Psoas muscle (tissue), 8 donors: Measurements from ENCODE around the gene ZBTB8A. TPM values are rescaled to one million over a fixed set of nuclear protein-coding genes. Genes with fewer than 3 reads are reported as not detected.

Experiments
- ATAC-seq, 4 donors: fragments of 200-7000 bp; cut with Tn5 transposase; one replicate each; pipeline ENCODE4 v1.9.1; 2020; ENCODE audit warnings: moderate library complexity in 3 of 4, mild to moderate bottlenecking in 2 of 4
- DNase-seq, 2 donors: peaks; one replicate each; pipeline ENCODE4 v3.0.0-alpha.2; 2020
- H3K27ac ChIP-seq: fragments of 200-600 bp; one replicate; pipeline ENCODE4 v1.8.0; 2022
- H3K27me3 ChIP-seq, 3 donors: fragments of 200-600 bp in 1 of 3; one replicate each; pipeline versions ENCODE4 v1.6.1 to v1.8.0; 2013 to 2022; ENCODE audit warnings: low read length in 2 of 3, mild to moderate bottlenecking in 2 of 3, moderate library complexity in 1 of 3; ENCODE audit not compliant: insufficient read depth in 3 of 3
- H3K36me3 ChIP-seq, 2 donors: fragments of 200-600 bp in 1 of 2; one replicate each; pipeline versions ENCODE4 v1.6.1 to v1.8.0; 2013 to 2022; ENCODE audit warnings: low read depth in 1 of 2, mild to moderate bottlenecking in 1 of 2, moderate library complexity in 1 of 2; ENCODE audit not compliant: insufficient read depth in 1 of 2
- H3K4me1 ChIP-seq: fragments of 200-600 bp; one replicate; pipeline ENCODE4 v1.8.0; 2022
- H3K4me3 ChIP-seq: fragments of 200-600 bp; one replicate; pipeline ENCODE4 v1.8.0; 2022; ENCODE audit warnings: mild to moderate bottlenecking
- H3K9me3 ChIP-seq: fragments of 200-600 bp; one replicate; pipeline ENCODE4 v1.8.0; 2022
- WGBS, 3 donors: extraction: QIAGEN DNeasy Blood & Tissue Kit; methylation state at CpG; one replicate each; pipeline versions ENCODE4 v1.1.6 to v1.1.7; 2013; 5-methylcytosine and 5-hydroxymethylcytosine counted together
- intact Hi-C, 2 donors: fragments of 100-400 bp; cut with DNase I; formaldehyde crosslinking; loops; one replicate each; pipeline versions ENCODE4 v1.11.0 to v1.14.2; 2022
- polyA plus RNA-seq, 3 donors: library from polyadenylated mRNA; stranded (reverse); fragments of 200-250 nt; gene quantifications; one replicate each; pipeline ENCODE4 v1.2.3, GENCODE V29; 2013
- total RNA-seq, 4 donors: library from RNA; stranded (reverse); fragmentation: NEBNext Ultra II Directional in 2 of 4; extraction: Animal tissue kit (Norgen Biotek cat#: 25700) in 2 of 4; gene quantifications; one replicate each; pipeline versions ENCODE4 v1.2.1 to v1.2.4, GENCODE V29; 2021 to 2023
- TF ChIP-seq, protein P1 (sequence below): fragments of 200-600 bp; IDR thresholded peaks from one replicate; pipeline ENCODE4 v1.8.0; 2022; ENCODE audit warnings: antibody characterized with exemption
- donor health status: healthy with polysubstance abuse.
- donor health status: DM: no; HTN: no; CAD: no; lungs with moderate emphysema.
- donor health status: Bipolar disorder and iron deficiency.
- donor health status: healthy.
- donor health status: DM: yes; HTN: yes; CAD: no.
- donor health status: DM: no; HTN: no; CAD: no.
- donor health status: DM: no; HTN: no; CAD: no.
- donor health status: DM: yes; HTN: yes; CAD: no.

The ZBTB8A gene
- total and polyA plus RNA-seq, 7 donors = 1.6 to 3.6 (median 2.5) TPM

DNA sequence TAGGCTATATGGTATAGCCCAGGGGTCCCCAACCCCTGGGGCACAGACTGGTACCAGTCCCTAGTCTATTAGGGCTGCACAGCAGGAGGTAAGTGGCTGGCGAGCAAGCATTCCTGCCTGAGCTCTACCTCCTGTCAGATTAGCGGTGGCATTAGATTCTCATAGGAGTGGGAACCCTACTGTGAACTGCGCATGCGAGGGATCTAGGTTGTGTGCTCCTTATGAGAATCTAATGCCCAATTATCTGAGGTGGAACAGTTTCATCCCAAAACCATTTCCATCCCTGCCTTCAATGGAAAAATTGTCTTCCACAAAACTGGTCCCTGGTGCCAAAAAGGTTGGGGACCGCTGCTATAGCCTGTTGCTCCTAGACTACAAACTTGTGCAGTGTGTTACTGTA is 22.8 kb upstream of the ZBTB8A start:
- ATAC-seq = no peak
- Histone ChIP-seq H3K4me3 (no peak overlapping the region), H3K27ac (no peak overlapping the region), H3K36me3 (no peaks in the 10 kb centered on the region), H3K27me3 (no peaks in the 10 kb centered on the region), H3K9me3 (no peaks in the 10 kb centered on the region), H3K4me1 (no peaks in the 10 kb centered on the region)
- TF ChIP-seq, protein P1, sequence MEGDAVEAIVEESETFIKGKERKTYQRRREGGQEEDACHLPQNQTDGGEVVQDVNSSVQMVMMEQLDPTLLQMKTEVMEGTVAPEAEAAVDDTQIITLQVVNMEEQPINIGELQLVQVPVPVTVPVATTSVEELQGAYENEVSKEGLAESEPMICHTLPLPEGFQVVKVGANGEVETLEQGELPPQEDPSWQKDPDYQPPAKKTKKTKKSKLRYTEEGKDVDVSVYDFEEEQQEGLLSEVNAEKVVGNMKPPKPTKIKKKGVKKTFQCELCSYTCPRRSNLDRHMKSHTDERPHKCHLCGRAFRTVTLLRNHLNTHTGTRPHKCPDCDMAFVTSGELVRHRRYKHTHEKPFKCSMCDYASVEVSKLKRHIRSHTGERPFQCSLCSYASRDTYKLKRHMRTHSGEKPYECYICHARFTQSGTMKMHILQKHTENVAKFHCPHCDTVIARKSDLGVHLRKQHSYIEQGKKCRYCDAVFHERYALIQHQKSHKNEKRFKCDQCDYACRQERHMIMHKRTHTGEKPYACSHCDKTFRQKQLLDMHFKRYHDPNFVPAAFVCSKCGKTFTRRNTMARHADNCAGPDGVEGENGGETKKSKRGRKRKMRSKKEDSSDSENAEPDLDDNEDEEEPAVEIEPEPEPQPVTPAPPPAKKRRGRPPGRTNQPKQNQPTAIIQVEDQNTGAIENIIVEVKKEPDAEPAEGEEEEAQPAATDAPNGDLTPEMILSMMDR = no peak
- no peak for DNase-seq
- intact Hi-C loops = no loop called here
- WGBS, 3 donors = 77 to 92% (median 82%) methylated on average over 5 of the region's 5 CpGs

DNA sequence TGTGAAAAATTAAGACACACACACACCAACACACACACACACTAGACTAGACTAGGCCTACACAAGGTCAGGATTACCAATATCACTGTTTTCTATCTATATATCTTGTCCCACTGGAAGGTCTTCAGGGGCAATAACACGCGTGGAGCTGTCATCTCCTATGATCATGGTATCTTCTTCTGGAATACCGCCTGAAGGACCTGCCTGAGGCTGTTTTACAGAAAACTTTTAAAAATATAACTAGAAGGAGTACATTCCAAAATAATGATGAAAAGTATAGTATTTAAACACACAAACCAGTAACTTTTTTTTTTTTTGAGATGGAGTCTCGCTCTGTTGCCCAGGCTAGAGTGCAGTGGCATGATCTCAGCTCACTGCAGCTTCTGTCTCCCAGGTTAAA is 20.3 kb upstream of the ZBTB8A start:
- 90 to 93% (median 91%) methylated on average over 4 of the region's 4 CpGs for WGBS, 3 donors
- H3K27ac ChIP-seq = no peak overlapping the region
- no peak for DNase-seq
- H3K4me1 ChIP-seq = no peaks in the 10 kb centered on the region
- H3K36me3 ChIP-seq = no peaks in the 10 kb centered on the region
- intact Hi-C loops = no loop called here
- H3K4me3 ChIP-seq = no peak overlapping the region
- no peaks in the 10 kb centered on the region for H3K9me3 ChIP-seq
- no peak for ATAC-seq
- TF ChIP-seq, protein P1 = no peak
- no peaks in the 10 kb centered on the region for H3K27me3 ChIP-seq

DNA sequence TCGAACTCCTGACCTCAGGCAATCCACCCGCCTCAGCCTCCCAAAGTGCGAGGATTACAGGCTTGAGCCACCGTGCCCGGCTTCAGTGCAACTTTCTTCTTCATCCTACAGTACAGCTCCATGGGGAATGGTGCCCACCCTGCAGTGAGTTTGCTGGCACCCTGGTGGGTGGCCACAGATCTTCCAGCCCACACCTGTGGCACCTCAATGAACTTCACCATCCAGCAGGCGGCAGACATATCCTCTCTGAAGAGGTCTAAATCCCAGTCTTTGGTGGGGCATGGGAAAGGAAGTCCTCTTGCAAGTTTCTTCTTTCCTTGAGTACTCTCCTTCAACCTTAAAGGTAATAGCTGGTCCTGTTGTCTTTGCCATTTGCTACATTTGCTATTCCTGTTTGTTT is 18.1 kb upstream of the ZBTB8A start:
- TF ChIP-seq, protein P1 = no peak
- ATAC-seq (peak in 2 of 4 donors; percentile 13 to 40), DNase-seq (no peak)
- 73 to 83% (median 77%) methylated on average over 6 of the region's 6 CpGs for WGBS, 3 donors
- Histone ChIP-seq H3K4me3 (peak overlapping the region; percentile 54), H3K27me3 (no peaks in the 10 kb centered on the region), H3K36me3 (no peaks in the 10 kb centered on the region), H3K9me3 (no peaks in the 10 kb centered on the region), H3K4me1 (no peaks in the 10 kb centered on the region), H3K27ac (no peak overlapping the region)
- intact Hi-C loops = loop anchor here in 1 of 2 donors (5.0 kb wide), 2 partner anchors 91 to 251 kb away; no protein-coding TSS in a partner anchor

DNA sequence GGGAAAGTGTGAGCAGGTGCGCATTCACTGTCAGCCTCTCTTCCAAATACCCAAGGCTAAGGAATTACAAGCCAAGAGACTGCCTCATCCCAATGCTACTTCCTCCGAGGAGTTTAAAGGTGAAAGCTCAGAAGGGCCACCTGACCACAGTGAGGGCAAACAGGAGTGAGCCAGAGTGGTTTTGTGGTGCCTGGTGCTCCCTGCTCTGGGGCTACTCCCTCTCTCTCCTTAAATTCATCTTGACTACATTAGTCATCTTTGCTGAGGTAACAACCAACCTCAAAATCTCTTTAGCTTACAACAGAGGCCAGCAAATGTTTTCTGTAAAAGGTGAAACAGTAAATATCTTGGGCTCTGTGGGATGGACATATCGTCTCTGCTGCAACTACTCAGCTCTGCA is 14.2 kb upstream of the ZBTB8A start:
- Histone ChIP-seq H3K36me3 (no peaks in the 10 kb centered on the region), H3K27ac (no peak overlapping the region), H3K4me3 (no peak overlapping the region), H3K4me1 (no peaks in the 10 kb centered on the region), H3K27me3 (no peaks in the 10 kb centered on the region), H3K9me3 (no peaks in the 10 kb centered on the region)
- intact Hi-C loops = no loop called here
- DNase-seq (no peak), ATAC-seq (no peak)
- TF ChIP-seq, protein P1 = no peak
- WGBS, 3 donors = 80 to 85% (median 81%) methylated on average over 3 of the region's 3 CpGs
